Vagina (tissue), 2 donors: ENCODE data around the gene AKAP6.

Source experiments
- POLR2A ChIP-seq, 2 donors: fragments of 450-650 bp; IDR thresholded peaks; one replicate each; pipeline ENCODE4 v1.6.1; 2017; ENCODE audit warnings: antibody characterized with exemption in 2 of 2, mild to moderate bottlenecking in 2 of 2, moderate library complexity in 2 of 2
- POLR2AphosphoS5 ChIP-seq, 2 donors: sonication (generic); formaldehyde crosslinking; IDR thresholded peaks; one replicate each; pipeline ENCODE4 v1.9.0; 2017; ENCODE audit warnings: antibody characterized with exemption in 2 of 2, mild to moderate bottlenecking in 2 of 2, low read depth in 1 of 2; ENCODE audit not compliant: insufficient read depth in 1 of 2
- TF ChIP-seq, protein P1 (sequence below), 3 experiments: fragments of 450-650 bp in 2 of 3; fragments of 200-600 bp in 1 of 3; sonication (generic) in 1 of 3; IDR thresholded peaks; one replicate each; pipeline ENCODE4 v1.5.1; 2017 to 2019; ENCODE audit warnings: antibody characterized with exemption in 3 of 3, mild to moderate bottlenecking in 2 of 3, moderate library complexity in 2 of 3

DNA sequence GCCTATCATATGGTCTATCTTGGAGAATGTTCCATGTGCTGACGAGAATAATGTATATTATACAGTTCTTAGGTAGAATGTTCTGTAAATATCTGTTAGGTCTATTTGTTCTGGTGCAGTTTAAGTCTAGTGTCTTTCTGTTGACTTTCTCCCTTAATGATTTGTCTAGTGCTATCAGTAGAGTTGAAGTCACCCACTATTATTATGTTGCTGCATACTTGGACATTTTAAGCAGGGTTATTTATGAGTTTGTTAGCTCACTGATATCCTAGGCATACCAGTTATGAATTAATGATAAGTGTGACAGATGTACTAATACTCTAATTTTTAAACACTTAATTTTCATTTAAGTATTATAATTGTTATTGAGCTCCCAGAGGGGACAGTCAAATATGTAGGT, 292.5 kb downstream of the AKAP6 start:
- TF ChIP-seq, protein P1, sequence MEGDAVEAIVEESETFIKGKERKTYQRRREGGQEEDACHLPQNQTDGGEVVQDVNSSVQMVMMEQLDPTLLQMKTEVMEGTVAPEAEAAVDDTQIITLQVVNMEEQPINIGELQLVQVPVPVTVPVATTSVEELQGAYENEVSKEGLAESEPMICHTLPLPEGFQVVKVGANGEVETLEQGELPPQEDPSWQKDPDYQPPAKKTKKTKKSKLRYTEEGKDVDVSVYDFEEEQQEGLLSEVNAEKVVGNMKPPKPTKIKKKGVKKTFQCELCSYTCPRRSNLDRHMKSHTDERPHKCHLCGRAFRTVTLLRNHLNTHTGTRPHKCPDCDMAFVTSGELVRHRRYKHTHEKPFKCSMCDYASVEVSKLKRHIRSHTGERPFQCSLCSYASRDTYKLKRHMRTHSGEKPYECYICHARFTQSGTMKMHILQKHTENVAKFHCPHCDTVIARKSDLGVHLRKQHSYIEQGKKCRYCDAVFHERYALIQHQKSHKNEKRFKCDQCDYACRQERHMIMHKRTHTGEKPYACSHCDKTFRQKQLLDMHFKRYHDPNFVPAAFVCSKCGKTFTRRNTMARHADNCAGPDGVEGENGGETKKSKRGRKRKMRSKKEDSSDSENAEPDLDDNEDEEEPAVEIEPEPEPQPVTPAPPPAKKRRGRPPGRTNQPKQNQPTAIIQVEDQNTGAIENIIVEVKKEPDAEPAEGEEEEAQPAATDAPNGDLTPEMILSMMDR (IDR thresholded peaks at IDR 0.05): no peak
- TF ChIP-seq POLR2A (IDR thresholded peaks at IDR 0.05): no peak
- no peak for TF ChIP-seq POLR2AphosphoS5 (IDR thresholded peaks at IDR 0.05; ENCODE audit: insufficient read depth in 1 of 2, low read depth in 1 of 2)
